Esophagus muscularis mucosa (tissue), 4 donors: Measurements from ENCODE around the gene FBXO34.

ENCODE experiments used
- EP300 ChIP-seq: sonication (generic); formaldehyde crosslinking; IDR thresholded peaks from one replicate; pipeline ENCODE4 v1.6.1; 2017; ENCODE audit warnings: antibody characterized with exemption
- POLR2A ChIP-seq: fragments of 450-650 bp; IDR thresholded peaks from one replicate; pipeline ENCODE4 v1.6.1; 2017; ENCODE audit warnings: antibody characterized with exemption, moderate library complexity, mild to moderate bottlenecking, low read depth
- POLR2AphosphoS5 ChIP-seq, 2 donors: sonication (generic); formaldehyde crosslinking; IDR thresholded peaks; one replicate each; pipeline ENCODE4 v1.6.1; 2017; ENCODE audit warnings: antibody characterized with exemption in 2 of 2
- TF ChIP-seq, protein P1 (sequence below), 3 experiments: fragments of 200-600 bp in 2 of 3; fragments of 450-650 bp in 1 of 3; sonication (generic) in 2 of 3; IDR thresholded peaks; one replicate each; pipeline ENCODE4 v1.5.1; 2017 to 2019; ENCODE audit warnings: antibody characterized with exemption in 3 of 3, mild to moderate bottlenecking in 2 of 3, moderate library complexity in 1 of 3

DNA sequence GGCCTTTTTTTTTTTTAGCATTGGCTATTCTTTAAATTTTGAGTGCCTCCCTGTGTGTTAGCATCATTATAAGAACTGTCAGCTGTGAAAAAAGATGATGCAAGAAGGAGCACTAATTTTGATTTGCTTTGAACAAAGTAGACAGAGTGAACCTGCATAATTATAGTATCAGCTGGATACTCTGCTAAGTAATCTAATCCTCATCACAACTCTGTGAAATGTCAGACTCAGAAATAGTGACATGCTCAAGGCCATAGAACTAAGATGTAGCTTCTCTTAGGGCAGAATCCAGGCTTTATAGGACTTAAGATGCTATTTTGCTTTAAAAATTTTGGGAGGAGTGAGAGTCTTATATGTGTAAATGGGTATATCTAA lies 31.9 kb downstream of the FBXO34 start:
- TF ChIP-seq, protein P1, sequence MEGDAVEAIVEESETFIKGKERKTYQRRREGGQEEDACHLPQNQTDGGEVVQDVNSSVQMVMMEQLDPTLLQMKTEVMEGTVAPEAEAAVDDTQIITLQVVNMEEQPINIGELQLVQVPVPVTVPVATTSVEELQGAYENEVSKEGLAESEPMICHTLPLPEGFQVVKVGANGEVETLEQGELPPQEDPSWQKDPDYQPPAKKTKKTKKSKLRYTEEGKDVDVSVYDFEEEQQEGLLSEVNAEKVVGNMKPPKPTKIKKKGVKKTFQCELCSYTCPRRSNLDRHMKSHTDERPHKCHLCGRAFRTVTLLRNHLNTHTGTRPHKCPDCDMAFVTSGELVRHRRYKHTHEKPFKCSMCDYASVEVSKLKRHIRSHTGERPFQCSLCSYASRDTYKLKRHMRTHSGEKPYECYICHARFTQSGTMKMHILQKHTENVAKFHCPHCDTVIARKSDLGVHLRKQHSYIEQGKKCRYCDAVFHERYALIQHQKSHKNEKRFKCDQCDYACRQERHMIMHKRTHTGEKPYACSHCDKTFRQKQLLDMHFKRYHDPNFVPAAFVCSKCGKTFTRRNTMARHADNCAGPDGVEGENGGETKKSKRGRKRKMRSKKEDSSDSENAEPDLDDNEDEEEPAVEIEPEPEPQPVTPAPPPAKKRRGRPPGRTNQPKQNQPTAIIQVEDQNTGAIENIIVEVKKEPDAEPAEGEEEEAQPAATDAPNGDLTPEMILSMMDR (IDR thresholded peaks at IDR 0.05) = no peak
- TF ChIP-seq POLR2A = no peak
- TF ChIP-seq POLR2AphosphoS5 (IDR thresholded peaks at IDR 0.05) = no peak
- no peak for TF ChIP-seq EP300
